T follicular helper cell (primary cell): ENCODE results near the gene ZNF792.
A peak's percentile ranks its signal among the peaks of the same experiment; 100 is the strongest.
"Not testable (repeated sequence)": the region's sequence is repeated elsewhere in the genome, so short reads cannot be mapped to it uniquely, and the experiment has no call there.

ENCODE experiments used
- DNase-seq: peaks from one replicate; pipeline ENCODE4 v3.0.0-alpha.2; 2020; ENCODE audit warnings: low read depth
- total RNA-seq, 2 experiments: gene quantifications; one replicate each; lab custom pipeline; 2026; lab: John Stamatoyannopoulos, UW

The ZNF792 gene
- 6.0 to 59.4 reads per million in 2 experiments for total RNA-seq

- DNase-seq = peak; percentile 14
Observed at GRCh38 chr19:34963573-34964406, at the start of gene ZNF792. Gene ZNF792 (minus strand): TSS chr19:34964229. CDS start chr19:34963662, 567 bp downstream.

- peak; percentile 78 for DNase-seq
Observed at GRCh38 chr19:35013041-35013819, 49.2 kb upstream of the ZNF792 start.

- DNase-seq = no peak
Observed at GRCh38 chr19:35011737-35012682, 48.0 kb upstream of the ZNF792 start.

- no peak for DNase-seq
Observed at GRCh38 chr19:35011091-35011689, 47.2 kb upstream of the ZNF792 start.

- no peak for DNase-seq
Observed at GRCh38 chr19:35009424-35010415, 45.7 kb upstream of the ZNF792 start.

GRCh38 chr19:35008891-35009341, 44.9 kb upstream of the ZNF792 start:
- no peak for DNase-seq

- not testable (repeated sequence) for DNase-seq
Observed at GRCh38 chr19:35007427-35007826, 43.4 kb upstream of the ZNF792 start.

- DNase-seq = no peak
Observed at GRCh38 chr19:35006999-35007365, 43.0 kb upstream of the ZNF792 start.

- no peak for DNase-seq
Observed at GRCh38 chr19:35006342-35006998, 42.4 kb upstream of the ZNF792 start.

- not testable (repeated sequence) for DNase-seq
Observed at GRCh38 chr19:35006007-35006341, 41.9 kb upstream of the ZNF792 start.

GRCh38 chr19:35005256-35005977, 41.4 kb upstream of the ZNF792 start:
- DNase-seq = no peak

GRCh38 chr19:35004517-35005255, 40.7 kb upstream of the ZNF792 start:
- DNase-seq = no peak

GRCh38 chr19:35002037-35002535, 38.1 kb upstream of the ZNF792 start:
- no peak for DNase-seq

- DNase-seq = peak; percentile 56
Observed at GRCh38 chr19:35000647-35001501, 36.8 kb upstream of the ZNF792 start.

- DNase-seq = no peak
Observed at GRCh38 chr19:35000338-35000646, 36.3 kb upstream of the ZNF792 start.

- DNase-seq = peak; percentile 59
Observed at GRCh38 chr19:34999498-35000337, 35.7 kb upstream of the ZNF792 start, which contains the start of gene GRAMD1A. Gene GRAMD1A (plus strand): TSS chr19:35000323. CDS start chr19:35000479, 156 bp downstream.
